C4-2B (cell line): Measurements from ENCODE around the gene THAP7.

Source experiments
- ZFX ChIP-seq: fragments of 450-650 bp; IDR thresholded peaks from 2 replicates; pipeline ENCODE4 v1.6.1; 2017
- TF ChIP-seq, protein P1 (sequence below): fragments of 450-650 bp; conservative IDR thresholded peaks from 2 replicates; pipeline ENCODE4 v1.5.1; 2017; ENCODE audit warnings: mild to moderate bottlenecking

DNA sequence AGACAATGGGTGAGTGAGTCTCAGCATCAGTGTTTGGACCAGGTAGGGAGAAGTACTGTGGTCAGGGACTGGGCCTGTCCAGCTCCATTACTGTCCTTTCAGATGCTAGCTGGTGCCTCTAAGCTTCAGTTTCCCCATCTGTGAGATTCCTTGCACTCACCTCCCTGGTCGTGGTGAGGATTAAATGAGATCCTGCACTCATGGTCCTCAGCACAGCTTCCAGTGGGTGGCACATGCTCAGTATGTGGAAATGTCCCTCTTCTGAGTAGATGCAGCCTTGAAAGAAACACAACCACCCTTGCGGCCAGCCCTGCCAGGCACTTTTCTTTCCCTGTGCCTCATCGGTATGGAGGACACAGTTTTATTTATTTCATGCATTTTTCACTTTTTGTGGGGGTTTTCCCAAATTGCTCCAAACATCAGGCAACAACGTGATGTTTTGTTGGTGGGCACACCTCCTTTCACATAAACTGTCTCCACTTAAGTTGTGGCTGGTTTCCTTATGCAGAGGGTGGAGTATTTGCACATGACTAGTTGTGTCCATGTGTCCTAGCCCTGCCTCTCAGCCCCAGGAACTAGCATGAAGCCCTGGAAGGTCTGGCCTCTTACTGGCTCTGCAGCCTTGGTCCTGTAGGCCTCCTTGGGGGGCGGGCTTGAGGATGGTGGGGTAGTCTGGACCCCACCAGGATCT is 18.7 kb downstream of the THAP7 start:
- TF ChIP-seq, protein P1, sequence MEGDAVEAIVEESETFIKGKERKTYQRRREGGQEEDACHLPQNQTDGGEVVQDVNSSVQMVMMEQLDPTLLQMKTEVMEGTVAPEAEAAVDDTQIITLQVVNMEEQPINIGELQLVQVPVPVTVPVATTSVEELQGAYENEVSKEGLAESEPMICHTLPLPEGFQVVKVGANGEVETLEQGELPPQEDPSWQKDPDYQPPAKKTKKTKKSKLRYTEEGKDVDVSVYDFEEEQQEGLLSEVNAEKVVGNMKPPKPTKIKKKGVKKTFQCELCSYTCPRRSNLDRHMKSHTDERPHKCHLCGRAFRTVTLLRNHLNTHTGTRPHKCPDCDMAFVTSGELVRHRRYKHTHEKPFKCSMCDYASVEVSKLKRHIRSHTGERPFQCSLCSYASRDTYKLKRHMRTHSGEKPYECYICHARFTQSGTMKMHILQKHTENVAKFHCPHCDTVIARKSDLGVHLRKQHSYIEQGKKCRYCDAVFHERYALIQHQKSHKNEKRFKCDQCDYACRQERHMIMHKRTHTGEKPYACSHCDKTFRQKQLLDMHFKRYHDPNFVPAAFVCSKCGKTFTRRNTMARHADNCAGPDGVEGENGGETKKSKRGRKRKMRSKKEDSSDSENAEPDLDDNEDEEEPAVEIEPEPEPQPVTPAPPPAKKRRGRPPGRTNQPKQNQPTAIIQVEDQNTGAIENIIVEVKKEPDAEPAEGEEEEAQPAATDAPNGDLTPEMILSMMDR: no peak
- no peak for TF ChIP-seq ZFX
